Brain microvascular endothelial cell (primary cell): Measurements from ENCODE around the gene FARP1.
"Not testable (repeated sequence)": the region's sequence is repeated elsewhere in the genome, so short reads cannot be mapped to it uniquely, and the experiment has no call there.

Experiments
- DNase-seq: peaks from one replicate; pipeline ENCODE4 v3.0.0-alpha.2; 2020
- H3K27ac ChIP-seq: fragments of 250-450 bp; sonication (Bioruptor Pico); 2 replicates; pipeline ENCODE4 v1.5.1; 2020; ENCODE audit warnings: mild to moderate bottlenecking, moderate library complexity
- H3K27me3 ChIP-seq: fragments of 250-450 bp; sonication (Bioruptor Pico); replicated peaks from 2 replicates; pipeline ENCODE4 v1.5.1; 2020; ENCODE audit warnings: mild to moderate bottlenecking
- H3K36me3 ChIP-seq: fragments of 250-450 bp; sonication (Bioruptor Pico); replicated peaks from 2 replicates; pipeline ENCODE4 v1.5.1; 2020; ENCODE audit warnings: mild to moderate bottlenecking
- H3K4me3 ChIP-seq: 2 replicates; pipeline ENCODE4 v1.5.1; 2011; ENCODE audit warnings: low read depth, mild to moderate bottlenecking, control low read depth, low read length, moderate library complexity
- CTCF ChIP-seq: IDR thresholded peaks from 2 replicates; pipeline ENCODE4 v1.5.1; 2011; ENCODE audit warnings: low read depth, mild to moderate bottlenecking, moderate library complexity, low read length, control low read depth, inconsistent platforms; ENCODE audit errors: missing control alignments
- in situ Hi-C: cut with HindIII; loops from 2 replicates; pipeline ENCODE4 v1.10.0; 2017; ENCODE audit warnings: low sequenced_read_pairs, low pct_ligation_motif_present

The FARP1 gene

GRCh38 chr13:98226496-98226895, 83.6 kb downstream of the FARP1 start:
- in situ Hi-C loops: no loop called here
- Histone ChIP-seq H3K27me3 (no peaks in the 10 kb centered on the region), H3K27ac (no peak overlapping the region), H3K4me3 (no peak overlapping the region), H3K36me3 (peaks cover 2% of the 10 kb centered on the region)
- TF ChIP-seq CTCF: no peak
- DNase-seq: no peak

- H3K27ac ChIP-seq: no peak overlapping the region
- in situ Hi-C loops: no loop called here
- H3K36me3 ChIP-seq: peaks cover 2% of the 10 kb centered on the region
- H3K27me3 ChIP-seq: no peaks in the 10 kb centered on the region
- H3K4me3 ChIP-seq: no peak overlapping the region
- DNase-seq: no peak
- TF ChIP-seq CTCF: no peak
These were observed 85.9 kb downstream of the FARP1 start for GRCh38 chr13:98228661-98229341.

- H3K27me3 ChIP-seq, DNase-seq, H3K4me3 ChIP-seq, in situ Hi-C loops, H3K27ac ChIP-seq, H3K36me3 ChIP-seq: not testable (repeated sequence)
These were observed 87.9 kb downstream of the FARP1 start for GRCh38 chr13:98230762-98231161.

- no peak for TF ChIP-seq CTCF
- Histone ChIP-seq H3K27me3 (no peaks in the 10 kb centered on the region), H3K4me3 (no peak overlapping the region), H3K27ac (no peak overlapping the region), H3K36me3 (no peaks in the 10 kb centered on the region)
- DNase-seq: no peak
- in situ Hi-C loops: no loop called here
These were observed 89.6 kb downstream of the FARP1 start for GRCh38 chr13:98232456-98232855.

- H3K27me3 ChIP-seq: no peaks in the 10 kb centered on the region
- in situ Hi-C loops: no loop called here
- no peaks in the 10 kb centered on the region for H3K36me3 ChIP-seq
- no peak for DNase-seq
- TF ChIP-seq CTCF: no peak
- no peak overlapping the region for H3K4me3 ChIP-seq
- no peak overlapping the region for H3K27ac ChIP-seq
These were observed 90.2 kb downstream of the FARP1 start for GRCh38 chr13:98233127-98233526.

GRCh38 chr13:98234348-98234747, 91.5 kb downstream of the FARP1 start:
- no peak overlapping the region for H3K4me3 ChIP-seq
- H3K27ac ChIP-seq: no peak overlapping the region
- no peak for DNase-seq
- no peaks in the 10 kb centered on the region for H3K36me3 ChIP-seq
- in situ Hi-C loops: no loop called here
- H3K27me3 ChIP-seq: no peaks in the 10 kb centered on the region
- TF ChIP-seq CTCF: no peak
